ENCODE data around the gene HPS3.

The HPS3 gene

DNA sequence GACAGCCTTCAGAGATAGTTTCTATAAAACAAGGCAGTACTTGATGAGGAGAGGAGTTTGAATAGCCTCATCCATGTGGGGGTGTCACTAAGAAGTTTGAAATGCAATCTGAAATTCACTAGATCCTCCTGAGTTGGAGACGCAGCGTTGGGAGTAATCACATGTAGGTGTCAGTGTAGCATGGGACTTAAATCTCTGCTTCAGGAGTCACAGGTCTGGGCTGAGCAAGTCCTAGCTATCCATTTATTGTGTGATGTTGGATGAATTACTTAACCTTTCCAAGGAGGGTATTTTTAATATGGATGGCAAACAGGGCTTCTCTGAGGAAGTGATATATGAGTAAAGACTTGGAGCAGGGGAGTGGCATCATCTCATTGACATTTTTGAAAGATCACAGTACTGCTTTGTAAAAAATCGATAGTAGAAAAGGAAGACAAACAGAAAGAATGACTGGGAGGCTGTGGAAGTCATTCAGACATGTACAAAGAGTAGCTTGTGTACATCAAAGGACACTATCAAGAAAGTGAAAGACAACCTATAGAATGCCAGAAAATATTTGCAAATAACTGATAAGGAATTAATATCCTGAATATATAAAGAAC, 75.1 kb downstream of the HPS3 start:
- CTCF ChIA-PET, result interaction anchor here (0.7 kb wide), 1 partner anchor 84 kb away, joined by 3 read pairs; no protein-coding TSS in a partner anchor
- no peaks in the 10 kb centered on the region for H3K9me3 ChIP-seq (ENCODE audit: control insufficient read depth, insufficient read depth, low read depth, low read length)
- H3K4me1 ChIP-seq (ENCODE audit: control insufficient read depth, insufficient read depth, low read length), result peaks cover 3% of the 10 kb centered on the region
- H3K4me3 ChIP-seq (ENCODE audit: low read depth, low read length), result no peak overlapping the region
- H3K36me3 ChIP-seq (ENCODE audit: control insufficient read depth in 2 of 2, insufficient read depth in 1 of 2, low read length in 2 of 2), result no peaks in the 10 kb centered on the region
- no peak overlapping the region for H3K27ac ChIP-seq (ENCODE audit: extremely low read depth, low read depth, low read length)
- no peak for TF ChIP-seq ZNF23 (tag by site-specific recombination; IDR thresholded peaks at IDR 0.05; ENCODE audit: borderline replicate concordance)
- TF ChIP-seq KLF10 (tag by site-specific recombination; IDR thresholded peaks at IDR 0.05), result no peak
- TF ChIP-seq ZNF785 (tag by site-specific recombination; IDR thresholded peaks at IDR 0.05), result no peak
- no peak for TF ChIP-seq ZNF623 (tag by site-specific recombination; IDR thresholded peaks at IDR 0.05)
- TF ChIP-seq PRDM1 (tag by site-specific recombination; IDR thresholded peaks at IDR 0.05), result no peak
- no peak for TF ChIP-seq SP7 (tag by site-specific recombination; IDR thresholded peaks at IDR 0.05)
- TF ChIP-seq, protein P1, sequence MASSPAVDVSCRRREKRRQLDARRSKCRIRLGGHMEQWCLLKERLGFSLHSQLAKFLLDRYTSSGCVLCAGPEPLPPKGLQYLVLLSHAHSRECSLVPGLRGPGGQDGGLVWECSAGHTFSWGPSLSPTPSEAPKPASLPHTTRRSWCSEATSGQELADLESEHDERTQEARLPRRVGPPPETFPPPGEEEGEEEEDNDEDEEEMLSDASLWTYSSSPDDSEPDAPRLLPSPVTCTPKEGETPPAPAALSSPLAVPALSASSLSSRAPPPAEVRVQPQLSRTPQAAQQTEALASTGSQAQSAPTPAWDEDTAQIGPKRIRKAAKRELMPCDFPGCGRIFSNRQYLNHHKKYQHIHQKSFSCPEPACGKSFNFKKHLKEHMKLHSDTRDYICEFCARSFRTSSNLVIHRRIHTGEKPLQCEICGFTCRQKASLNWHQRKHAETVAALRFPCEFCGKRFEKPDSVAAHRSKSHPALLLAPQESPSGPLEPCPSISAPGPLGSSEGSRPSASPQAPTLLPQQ (tag by site-specific recombination; IDR thresholded peaks at IDR 0.05), result no peak
- TF ChIP-seq SCRT2 (tag by site-specific recombination; IDR thresholded peaks at IDR 0.05), result no peak
- no peak for TF ChIP-seq BCL11B (tag by site-specific recombination; IDR thresholded peaks at IDR 0.05; ENCODE audit: low read depth)
- TF ChIP-seq, protein P2, sequence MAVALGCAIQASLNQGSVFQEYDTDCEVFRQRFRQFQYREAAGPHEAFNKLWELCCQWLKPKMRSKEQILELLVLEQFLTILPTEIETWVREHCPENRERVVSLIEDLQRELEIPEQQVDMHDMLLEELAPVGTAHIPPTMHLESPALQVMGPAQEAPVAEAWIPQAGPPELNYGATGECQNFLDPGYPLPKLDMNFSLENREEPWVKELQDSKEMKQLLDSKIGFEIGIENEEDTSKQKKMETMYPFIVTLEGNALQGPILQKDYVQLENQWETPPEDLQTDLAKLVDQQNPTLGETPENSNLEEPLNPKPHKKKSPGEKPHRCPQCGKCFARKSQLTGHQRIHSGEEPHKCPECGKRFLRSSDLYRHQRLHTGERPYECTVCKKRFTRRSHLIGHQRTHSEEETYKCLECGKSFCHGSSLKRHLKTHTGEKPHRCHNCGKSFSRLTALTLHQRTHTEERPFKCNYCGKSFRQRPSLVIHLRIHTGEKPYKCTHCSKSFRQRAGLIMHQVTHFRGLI (tag by site-specific recombination; IDR thresholded peaks at IDR 0.05), result no peak
- POLR2A ChIA-PET, result no interaction called here

DNA sequence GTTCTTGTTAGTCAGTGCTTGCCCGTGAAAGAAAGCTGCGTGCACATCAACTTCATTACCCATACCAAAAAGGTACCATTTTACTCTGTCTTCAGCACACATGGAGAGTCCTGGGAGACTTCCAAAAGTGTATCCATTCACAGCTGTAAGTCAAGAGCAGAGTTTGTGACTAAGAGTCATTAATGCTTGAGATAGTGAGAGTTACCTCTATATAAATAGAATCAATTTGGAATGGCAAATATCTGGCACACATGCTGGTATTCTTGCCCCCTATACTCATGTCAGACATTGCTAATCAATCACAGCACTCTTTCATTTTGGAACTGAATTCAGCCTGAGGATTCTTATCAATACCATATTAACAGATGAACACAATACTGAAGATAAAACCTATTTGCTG, 78.0 kb downstream of the HPS3 start:
- no peak overlapping the region for H3K4me3 ChIP-seq (ENCODE audit: low read depth, low read length)
- TF ChIP-seq ZBTB17 (tag by site-specific recombination; IDR thresholded peaks at IDR 0.05) (peak; percentile 18; the same call in 1 of the 2 replicates), KLF16 (tag by site-specific recombination; IDR thresholded peaks at IDR 0.05) (no peak), OVOL3 (tag by site-specific recombination; IDR thresholded peaks at IDR 0.05) (no peak), REST (tag by site-specific recombination; IDR thresholded peaks at IDR 0.05) (no peak)
- ChIA-PET POLR2A (no interaction called here), CTCF (interaction anchor here (0.6 kb wide), 1 partner anchor 218 kb away, joined by 3 read pairs; no protein-coding TSS in a partner anchor)
- no peak overlapping the region for H3K27ac ChIP-seq (ENCODE audit: extremely low read depth, low read depth, low read length)
- H3K9me3 ChIP-seq (ENCODE audit: control insufficient read depth, insufficient read depth, low read depth, low read length), result no peaks in the 10 kb centered on the region
- H3K4me1 ChIP-seq (ENCODE audit: control insufficient read depth, insufficient read depth, low read length), result no peaks in the 10 kb centered on the region
- no peaks in the 10 kb centered on the region for H3K36me3 ChIP-seq (ENCODE audit: control insufficient read depth in 2 of 2, insufficient read depth in 1 of 2, low read length in 2 of 2)

DNA sequence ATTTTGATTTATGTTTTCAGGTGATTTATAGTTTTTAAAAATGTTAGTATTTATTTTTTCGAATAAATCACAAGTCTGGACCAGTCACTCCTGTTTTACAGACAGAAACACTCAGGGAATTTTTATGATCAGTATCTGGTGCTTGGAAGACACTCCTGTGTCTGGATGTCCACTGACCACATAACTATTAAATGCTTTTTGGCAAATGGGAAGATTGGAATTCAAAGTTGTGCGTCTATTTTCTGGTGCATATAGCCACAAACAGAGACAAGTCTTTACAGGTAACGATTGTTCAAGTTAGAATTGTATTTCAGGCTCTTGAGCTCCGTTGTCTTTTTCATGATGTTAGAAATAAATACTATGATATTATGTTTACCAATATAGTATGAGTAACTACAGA, 80.0 kb downstream of the HPS3 start:
- H3K9me3 ChIP-seq (ENCODE audit: control insufficient read depth, insufficient read depth, low read depth, low read length), result no peaks in the 10 kb centered on the region
- ChIA-PET POLR2A (no interaction called here), CTCF (no interaction called here)
- H3K36me3 ChIP-seq (ENCODE audit: control insufficient read depth in 2 of 2, insufficient read depth in 1 of 2, low read length in 2 of 2), result no peaks in the 10 kb centered on the region
- no peak overlapping the region for H3K27ac ChIP-seq (ENCODE audit: extremely low read depth, low read depth, low read length)
- H3K4me3 ChIP-seq (ENCODE audit: low read depth, low read length), result no peak overlapping the region
- H3K4me1 ChIP-seq (ENCODE audit: control insufficient read depth, insufficient read depth, low read length), result no peaks in the 10 kb centered on the region
- TF ChIP-seq, protein P3, sequence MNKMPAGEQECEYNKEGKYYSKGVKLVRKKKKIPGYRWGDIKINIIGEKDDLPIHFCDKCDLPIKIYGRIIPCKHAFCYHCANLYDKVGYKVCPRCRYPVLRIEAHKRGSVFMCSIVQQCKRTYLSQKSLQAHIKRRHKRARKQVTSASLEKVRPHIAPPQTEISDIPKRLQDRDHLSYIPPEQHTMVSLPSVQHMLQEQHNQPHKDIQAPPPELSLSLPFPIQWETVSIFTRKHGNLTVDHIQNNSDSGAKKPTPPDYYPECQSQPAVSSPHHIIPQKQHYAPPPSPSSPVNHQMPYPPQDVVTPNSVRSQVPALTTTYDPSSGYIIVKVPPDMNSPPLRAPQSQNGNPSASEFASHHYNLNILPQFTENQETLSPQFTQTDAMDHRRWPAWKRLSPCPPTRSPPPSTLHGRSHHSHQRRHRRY (tag by site-specific recombination; IDR thresholded peaks at IDR 0.05), result no peak
- TF ChIP-seq ZNF544 (tag by site-specific recombination; IDR thresholded peaks at IDR 0.05) (no peak), ZSCAN16 (tag by site-specific recombination; IDR thresholded peaks at IDR 0.05) (no peak), ZNF677 (tag by site-specific recombination; IDR thresholded peaks at IDR 0.05) (no peak), ZNF843 (tag by site-specific recombination; IDR thresholded peaks at IDR 0.05) (no peak), HOXD13 (CRISPR knock-in tag; IDR thresholded peaks at IDR 0.05; ENCODE audit: borderline replicate concordance) (no peak), ZFHX2 (tag by site-specific recombination; conservative IDR thresholded peaks at IDR 0.05) (no peak), ZNF175 (tag by site-specific recombination; IDR thresholded peaks at IDR 0.05) (no peak), ZNF335 (tag by site-specific recombination; conservative IDR thresholded peaks at IDR 0.05) (no peak), MYNN (tag by site-specific recombination; IDR thresholded peaks at IDR 0.05; ENCODE audit: borderline replicate concordance) (no peak), ZNF530 (tag by site-specific recombination; IDR thresholded peaks at IDR 0.05; ENCODE audit: low read depth) (no peak), SALL2 (tag by site-specific recombination; IDR thresholded peaks at IDR 0.05; ENCODE audit: borderline replicate concordance) (no peak), KLF8 (tag by site-specific recombination; IDR thresholded peaks at IDR 0.05) (no peak)
